CD4-positive, alpha-beta T cell treated with Interleukin-12 subunit alpha and Interleukin-12 subunit beta, for 1 hour (primary cell): Measurements from ENCODE around the gene HNRNPUL2.
"Not testable (repeated sequence)": the region's sequence is repeated elsewhere in the genome, so short reads cannot be mapped to it uniquely, and the experiment has no call there.

Experiments
- DNase-seq: peaks from one replicate; pipeline ENCODE4 v3.0.0-alpha.2; 2020

Gene HNRNPUL2

GRCh38 chr11:62726156-62726914, 922 bp downstream of the HNRNPUL2 start:
- DNase-seq, result no peak

- no peak for DNase-seq
Observed at GRCh38 chr11:62725646-62726045, 1.6 kb downstream of the HNRNPUL2 start.

- DNase-seq, result no peak
Observed at GRCh38 chr11:62724171-62724570, 3.1 kb downstream of the HNRNPUL2 start.

- DNase-seq, result no peak
Observed at GRCh38 chr11:62721994-62722393, 5.3 kb downstream of the HNRNPUL2 start.

- no peak for DNase-seq
Observed at GRCh38 chr11:62719302-62719978, 7.8 kb downstream of the HNRNPUL2 start.

GRCh38 chr11:62716816-62717215, 10.4 kb downstream of the HNRNPUL2 start:
- DNase-seq, result no peak

GRCh38 chr11:62716206-62716605, 11.1 kb downstream of the HNRNPUL2 start:
- DNase-seq, result no peak

- DNase-seq, result no peak
Observed at GRCh38 chr11:62715150-62716130, 11.8 kb downstream of the HNRNPUL2 start.

GRCh38 chr11:62713343-62713742, 13.9 kb downstream of the HNRNPUL2 start:
- DNase-seq, result no peak

- no peak for DNase-seq
Observed at GRCh38 chr11:62712861-62713260, 14.4 kb downstream of the HNRNPUL2 start.

GRCh38 chr11:62712276-62712812, 14.9 kb downstream of the HNRNPUL2 start:
- DNase-seq, result no peak

GRCh38 chr11:62710001-62710345, 17.3 kb downstream of the HNRNPUL2 start:
- DNase-seq, result no peak

GRCh38 chr11:62709247-62710000, 17.8 kb downstream of the HNRNPUL2 start:
- peak; percentile 98 for DNase-seq

GRCh38 chr11:62708793-62709192, 18.5 kb downstream of the HNRNPUL2 start:
- peak; percentile 58 for DNase-seq

GRCh38 chr11:62708392-62708791, 18.9 kb downstream of the HNRNPUL2 start:
- DNase-seq, result no peak

- DNase-seq, result no peak
Observed at GRCh38 chr11:62707277-62707861, 19.9 kb downstream of the HNRNPUL2 start, which contains the start of the genes BSCL2 and GNG3. Gene BSCL2 (minus strand): TSS chr11:62707424. CDS start chr11:62707195, 229 bp downstream. Gene GNG3 (plus strand): TSS chr11:62707676. CDS start chr11:62708296, 620 bp downstream.

GRCh38 chr11:62706850-62707247, 20.4 kb downstream of the HNRNPUL2 start:
- DNase-seq, result no peak

GRCh38 chr11:62705880-62706849, 21.1 kb downstream of the HNRNPUL2 start:
- peak; percentile 95 for DNase-seq

GRCh38 chr11:62705413-62705812, 21.8 kb downstream of the HNRNPUL2 start:
- DNase-seq, result no peak

GRCh38 chr11:62703921-62704320, 23.3 kb downstream of the HNRNPUL2 start:
- DNase-seq, result not testable (repeated sequence)
